K562 (cell line): ENCODE measurements around the gene HES4. TPM values are rescaled to one million over a fixed set of nuclear protein-coding genes. Genes with fewer than 3 reads are reported as not detected.

Source experiments
- ATAC-seq: fragments of 200-7000 bp; cut with Tn5 transposase; 3 replicates; pipeline ENCODE4 v1.9.1; 2020; ENCODE audit warnings: moderate library complexity
- BruUV-seq: library from RNA; stranded (reverse); fragments of 400-500 nt; replicated peaks from 2 replicates; lab custom pipeline; 2021; lab: Mats Ljungman, UMichigan
- CTCF ChIA-PET: fragments of 300-600 bp; formaldehyde crosslinking; extraction: SDS; loops from one replicate; lab custom pipeline; 2021; ENCODE audit warnings: low intra/inter-chr PET ratio; lab: Yijun Ruan, JAX
- POLR2A ChIA-PET: fragments of 300-600, 350-650 bp; sonication (Branson Sonifier 250); formaldehyde crosslinking; extraction: SDS; loops from one replicate; lab custom pipeline; 2021; ENCODE audit warnings: antibody characterized with exemption, inconsistent platforms; lab: Yijun Ruan, JAX
- DNase-seq, 4 experiments: peaks; one replicate each; pipeline versions ENCODE4 v3.0.0 to v3.0.0-alpha.2; 2011 to 2018; ENCODE audit warnings: low spot score in 3 of 4, mixed read lengths in 3 of 4; ENCODE audit errors: extremely low read depth in 1 of 4
- FAIRE-seq: peaks from 2 replicates; lab custom pipeline; 2011; peaks lifted over from hg19 to GRCh38; lab: Jason Lieb, UNC
- H2AFZ ChIP-seq: 2 replicates; pipeline ENCODE4 v1.6.0; 2011; ENCODE audit warnings: low read depth, low read length, control low read depth, inconsistent platforms
- H3K27ac ChIP-seq: fragments of 200-600 bp; 3 replicates; pipeline ENCODE4 v1.8.0; 2011; ENCODE audit warnings: low read depth, mild to moderate bottlenecking, control low read depth, inconsistent platforms, low read length, moderate library complexity, mixed read lengths; ENCODE audit errors: extremely low read depth
- H3K27me3 ChIP-seq, 2 experiments: fragments of 300-600 bp in 1 of 2; 2 replicates in 1 of 2; 3 replicates in 1 of 2; pipeline versions ENCODE4 v1.6.0 to v1.8.0; 2011; ENCODE audit warnings: inconsistent platforms in 2 of 2, low read length in 2 of 2, mild to moderate bottlenecking in 1 of 2, mixed read lengths in 1 of 2, moderate library complexity in 1 of 2; ENCODE audit not compliant: control insufficient read depth in 2 of 2, insufficient read depth in 2 of 2
- H3K36me3 ChIP-seq: fragments of 300-600 bp; 3 replicates; pipeline ENCODE4 v1.8.0; 2011; ENCODE audit warnings: mild to moderate bottlenecking, low read length, inconsistent platforms; ENCODE audit not compliant: control insufficient read depth, insufficient read depth
- H3K4me1 ChIP-seq, 2 experiments: fragments of 200-600 bp in 1 of 2; replicated peaks in 1 of 2; 2 replicates in 1 of 2; 3 replicates in 1 of 2; pipeline versions ENCODE4 v1.5.1 to v1.8.0; 2011; ENCODE audit warnings: inconsistent platforms in 2 of 2, low read length in 2 of 2, mild to moderate bottlenecking in 1 of 2, mixed read lengths in 1 of 2, moderate library complexity in 1 of 2; ENCODE audit not compliant: control insufficient read depth in 2 of 2, insufficient read depth in 2 of 2
- H3K4me2 ChIP-seq: 2 replicates; pipeline ENCODE4 v1.6.1; 2011; ENCODE audit warnings: low read length, control low read depth, inconsistent platforms, mixed read lengths; ENCODE audit not compliant: insufficient read depth
- H3K4me3 ChIP-seq: fragments of 200-600 bp; sonication (generic), shearing (Covaris generic); 2 replicates; pipeline ENCODE4 v1.5.1; 2016; ENCODE audit warnings: control low read depth, inconsistent platforms
- H3K79me2 ChIP-seq: fragments of 200-600 bp; 3 replicates; pipeline ENCODE4 v1.8.0; 2011; ENCODE audit warnings: low read length, inconsistent platforms; ENCODE audit not compliant: control insufficient read depth, insufficient read depth
- H3K9ac ChIP-seq, 2 experiments: 2 replicates each; pipeline versions ENCODE4 v1.6.0 to v1.6.1; 2011; ENCODE audit warnings: low read depth in 2 of 2, low read length in 2 of 2, control low read depth in 1 of 2, inconsistent platforms in 1 of 2, mild to moderate bottlenecking in 1 of 2, mixed read lengths in 1 of 2; ENCODE audit not compliant: insufficient read depth in 1 of 2
- H3K9me1 ChIP-seq: one replicate; pipeline ENCODE4 v1.6.0; 2011; ENCODE audit warnings: inconsistent platforms, mild to moderate bottlenecking, low read length, moderate library complexity; ENCODE audit not compliant: control insufficient read depth, insufficient read depth
- H3K9me3 ChIP-seq: replicated peaks from 2 replicates; pipeline ENCODE4 v1.5.1; 2011; ENCODE audit warnings: low read depth, low read length, inconsistent platforms; ENCODE audit not compliant: control insufficient read depth, insufficient read depth
- H4K20me1 ChIP-seq: replicated peaks from 2 replicates; pipeline ENCODE4 v1.6.1; 2011; ENCODE audit warnings: low read length, inconsistent platforms, mixed read lengths; ENCODE audit not compliant: control insufficient read depth, insufficient read depth
- ARID2 ChIP-seq: fragments of 450-650 bp; IDR thresholded peaks from 2 replicates; pipeline ENCODE4 v1.6.1; 2017; ENCODE audit warnings: antibody characterized with exemption, mild to moderate bottlenecking
- ELF1 ChIP-seq: fragments of 200-800 bp; sonication (Bioruptor generic); IDR thresholded peaks from 2 replicates; pipeline ENCODE4 v1.6.1; 2016; ENCODE audit warnings: missing genetic modification characterization, missing compliant biosample characterization
- ELF2 ChIP-seq: fragments of 250-450 bp; sonication (Bioruptor Pico); IDR thresholded peaks from 2 replicates; pipeline ENCODE4 v1.5.0; 2021; ENCODE audit warnings: mild to moderate bottlenecking
- ETV5 ChIP-seq: sonication (generic); formaldehyde crosslinking; IDR thresholded peaks from 2 replicates; pipeline ENCODE4 v1.4.0; 2020; ENCODE audit warnings: low read depth, mild to moderate bottlenecking, missing genetic modification reagents
- GABPA ChIP-seq: fragments of 200-800 bp; sonication (Bioruptor generic); conservative IDR thresholded peaks from 2 replicates; pipeline ENCODE4 v1.6.1; 2016; ENCODE audit warnings: low read depth, missing genetic modification characterization, missing compliant biosample characterization
- HDAC2 ChIP-seq: fragments of 450-650 bp; IDR thresholded peaks from 2 replicates; pipeline ENCODE4 v1.6.1; 2016; ENCODE audit warnings: mild to moderate bottlenecking
- NFXL1 ChIP-seq: fragments of 450-650 bp; formaldehyde crosslinking; IDR thresholded peaks from 2 replicates; pipeline ENCODE4 v1.4.0; 2021; ENCODE audit warnings: mild to moderate bottlenecking
- TBL1XR1 ChIP-seq, 2 experiments: IDR thresholded peaks; 2 replicates each; pipeline ENCODE4 v1.6.1; 2012; ENCODE audit warnings: improper control_type of control experiment in 2 of 2, low read length in 2 of 2, mild to moderate bottlenecking in 1 of 2
- TEAD2 ChIP-seq: fragments of 450-650 bp; IDR thresholded peaks from 2 replicates; pipeline ENCODE4 v1.6.1; 2016; ENCODE audit warnings: missing genetic modification characterization, control low read depth, missing compliant biosample characterization
- TSC22D4 ChIP-seq: fragments of 450-650 bp; IDR thresholded peaks from 2 replicates; pipeline ENCODE4 v1.6.1; 2016; ENCODE audit warnings: missing genetic modification characterization, missing biosample characterization, control low read depth
- ZNF316 ChIP-seq: fragments of 450-650 bp; IDR thresholded peaks from 2 replicates; pipeline ENCODE4 v1.6.1; 2016
- ZNF778 ChIP-seq: fragments of 450-650 bp; formaldehyde crosslinking; IDR thresholded peaks from 2 replicates; pipeline ENCODE4 v1.4.0; 2020; ENCODE audit warnings: mild to moderate bottlenecking, moderate library complexity
- WGBS: fragments of 100-300 bp; shearing (Covaris generic); methylation state at CpG from one replicate; pipeline ENCODE4 v1.1.6; 2016; ENCODE audit warnings: low coverage, mixed read lengths; ENCODE audit not compliant: insufficient coverage; ENCODE audit errors: missing lambda C conversion rate; 5-methylcytosine and 5-hydroxymethylcytosine counted together
- in situ Hi-C: fragments of 300-500 bp; cut with MboI; formaldehyde crosslinking; loops from 4 replicates; pipeline ENCODE4 v1.15.0; 2018; ENCODE audit warnings: inconsistent platforms, mixed read lengths
- intact Hi-C: fragments of 100-400 bp; cut with micrococcal nuclease; formaldehyde crosslinking; loops from 2 replicates; pipeline ENCODE4 v1.14.2; 2022
- polyA plus RNA-seq, 8 experiments: library from polyadenylated mRNA; depleted of rRNA in 4 of 8; stranded (reverse) in 5 of 8; unstranded in 3 of 8; fragments of >200 nt; fragmentation: Nextera tagmentation in 2 of 8; fragmentation: Illumina TruSeq in 1 of 8; extraction: Ambion mirVana in 2 of 8; extraction: Trizol in 1 of 8; gene quantifications; 2 replicates each; pipeline versions ENCODE4 v1.2.1 to v1.2.3, GENCODE V29; 2011 to 2014; ENCODE audit warnings: inconsistent platforms in 1 of 8, missing spikeins in 1 of 8
- total RNA-seq, 7 experiments: library from RNA; depleted of rRNA in 6 of 7; stranded (reverse); fragments of >200 nt in 6 of 7; fragmentation: Illumina TruSeq in 2 of 7; extraction: Trizol in 2 of 7; gene quantifications; 2 replicates each; pipeline versions ENCODE4 v1.2.1 to v1.2.3, GENCODE V29; 2011 to 2021; ENCODE audit warnings: low replicate concordance in 1 of 7
- TF ChIP-seq, protein P1 (sequence below): sonication (generic); formaldehyde crosslinking; IDR thresholded peaks from 2 replicates; pipeline ENCODE4 v1.8.1; 2023; ENCODE audit warnings: mild to moderate bottlenecking, missing genetic modification reagents
- TF ChIP-seq, protein P2 (sequence below): sonication (generic); formaldehyde crosslinking; IDR thresholded peaks from 2 replicates; pipeline ENCODE4 v1.9.0; 2022; ENCODE audit warnings: mild to moderate bottlenecking, missing genetic modification reagents
- TF ChIP-seq, protein P3 (sequence below): fragments of 250-450 bp; sonication (Bioruptor Pico); IDR thresholded peaks from 2 replicates; pipeline ENCODE4 v1.5.0; 2020; ENCODE audit warnings: mild to moderate bottlenecking, borderline replicate concordance

The HES4 gene
- total and polyA plus RNA-seq, 9 of the 15 experiments (the other 6 are each of a cell fraction or from before 2014, with no cell fraction given) = 0.21 to 43.7 (median 5.3) TPM; not detected in 2

DNA sequence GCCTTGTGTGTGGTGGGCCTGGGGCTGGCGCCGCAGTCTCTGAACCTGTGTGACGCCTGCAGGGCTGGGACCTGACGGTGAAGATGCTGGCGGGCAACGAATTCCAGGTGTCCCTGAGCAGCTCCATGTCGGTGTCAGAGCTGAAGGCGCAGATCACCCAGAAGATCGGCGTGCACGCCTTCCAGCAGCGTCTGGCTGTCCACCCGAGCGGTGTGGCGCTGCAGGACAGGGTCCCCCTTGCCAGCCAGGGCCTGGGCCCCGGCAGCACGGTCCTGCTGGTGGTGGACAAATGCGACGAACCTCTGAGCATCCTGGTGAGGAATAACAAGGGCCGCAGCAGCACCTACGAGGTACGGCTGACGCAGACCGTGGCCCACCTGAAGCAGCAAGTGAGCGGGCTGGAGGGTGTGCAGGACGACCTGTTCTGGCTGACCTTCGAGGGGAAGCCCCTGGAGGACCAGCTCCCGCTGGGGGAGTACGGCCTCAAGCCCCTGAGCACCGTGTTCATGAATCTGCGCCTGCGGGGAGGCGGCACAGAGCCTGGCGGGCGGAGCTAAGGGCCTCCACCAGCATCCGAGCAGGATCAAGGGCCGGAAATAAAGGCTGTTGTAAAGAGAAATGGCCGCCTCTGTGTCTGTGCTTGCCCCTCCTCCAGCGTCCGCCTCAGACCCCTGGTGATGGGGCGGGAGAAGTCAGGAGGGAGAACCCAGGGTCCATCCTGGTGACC is 14.2 kb upstream of the HES4 start (continued):
- no peak for TF ChIP-seq GABPA (tag)
- TF ChIP-seq TBL1XR1 (IDR thresholded peaks at IDR 0.05; ENCODE audit: low read length in 2 of 2) = no peak
- TF ChIP-seq NFXL1 = no peak
- TF ChIP-seq, protein P1, sequence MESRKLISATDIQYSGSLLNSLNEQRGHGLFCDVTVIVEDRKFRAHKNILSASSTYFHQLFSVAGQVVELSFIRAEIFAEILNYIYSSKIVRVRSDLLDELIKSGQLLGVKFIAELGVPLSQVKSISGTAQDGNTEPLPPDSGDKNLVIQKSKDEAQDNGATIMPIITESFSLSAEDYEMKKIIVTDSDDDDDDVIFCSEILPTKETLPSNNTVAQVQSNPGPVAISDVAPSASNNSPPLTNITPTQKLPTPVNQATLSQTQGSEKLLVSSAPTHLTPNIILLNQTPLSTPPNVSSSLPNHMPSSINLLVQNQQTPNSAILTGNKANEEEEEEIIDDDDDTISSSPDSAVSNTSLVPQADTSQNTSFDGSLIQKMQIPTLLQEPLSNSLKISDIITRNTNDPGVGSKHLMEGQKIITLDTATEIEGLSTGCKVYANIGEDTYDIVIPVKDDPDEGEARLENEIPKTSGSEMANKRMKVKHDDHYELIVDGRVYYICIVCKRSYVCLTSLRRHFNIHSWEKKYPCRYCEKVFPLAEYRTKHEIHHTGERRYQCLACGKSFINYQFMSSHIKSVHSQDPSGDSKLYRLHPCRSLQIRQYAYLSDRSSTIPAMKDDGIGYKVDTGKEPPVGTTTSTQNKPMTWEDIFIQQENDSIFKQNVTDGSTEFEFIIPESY (CRISPR knock-in tag) = 0 out of 2 replicates have a peak, but pooled peaks have one; percentile 26

DNA sequence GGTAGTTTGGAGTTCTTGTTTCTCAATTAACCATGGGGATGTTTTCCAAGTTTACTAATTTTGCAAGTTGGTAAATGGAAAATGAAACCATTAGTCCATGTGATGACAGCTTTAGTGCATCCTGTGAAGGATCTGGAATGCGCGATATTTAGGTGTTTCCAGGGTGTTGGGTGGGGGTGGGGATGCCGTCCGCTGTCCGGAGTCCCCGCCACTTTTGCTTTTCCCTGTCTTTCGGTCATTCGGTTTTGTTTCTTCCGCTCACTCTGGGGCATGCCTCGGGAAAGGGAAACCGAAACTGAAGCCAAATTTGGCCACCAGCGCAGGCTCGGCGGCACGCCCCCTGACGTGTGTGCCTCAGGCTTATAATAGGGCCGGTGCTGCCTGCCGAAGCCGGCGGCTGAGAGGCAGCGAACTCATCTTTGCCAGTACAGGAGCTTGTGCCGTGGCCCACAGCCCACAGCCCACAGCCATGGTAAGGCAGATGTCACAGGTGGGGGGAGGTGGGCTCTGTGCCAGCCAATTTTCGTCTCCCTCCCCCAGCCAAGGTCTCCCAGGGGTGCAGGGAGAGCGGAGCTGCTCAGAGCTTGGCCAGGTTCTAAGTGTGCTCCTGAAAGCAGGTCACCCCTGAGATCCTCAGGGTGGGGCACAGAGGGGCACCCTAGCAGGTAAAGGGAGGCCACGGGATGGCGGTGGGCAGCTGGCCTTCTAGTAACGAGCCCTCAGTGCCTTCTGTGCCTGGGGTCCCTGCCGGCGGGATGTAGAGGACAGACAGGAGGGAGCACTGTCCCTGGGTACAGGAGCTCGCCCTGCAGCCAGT is 13.4 kb upstream of the HES4 start, which contains the start of gene ISG15:
TSS of gene ISG15 (plus strand) at position 393 of the 817 bp plus-strand sequence. CDS start at position 470, 77 bp downstream.
- H3K4me2 ChIP-seq = peak within 1 kb of the TSS; percentile 96
- no peaks in the 10 kb centered on the region for H3K79me2 ChIP-seq
- H3K27ac ChIP-seq = peak within 1 kb of the TSS; percentile 83
- intact Hi-C loops = no loop called here
- H3K4me3 ChIP-seq = peak within 1 kb of the TSS; percentile 50
- H3K36me3 ChIP-seq = no peaks in the 10 kb centered on the region
- TSS peak; percentile 91 for BruUV-seq
- peaks cover 12 to 30% of the 10 kb centered on the region in 2 experiments for H3K4me1 ChIP-seq
- CTCF ChIA-PET = no interaction called here
- peak within 1 kb of the TSS; percentile 96 for H2AFZ ChIP-seq
- DNase-seq = peak; percentile 58 to 91 (median 68)
- peak; percentile 94 for ATAC-seq
- H4K20me1 ChIP-seq = no peaks in the 10 kb centered on the region
- peak within 1 kb of the TSS; percentile 70 to 95 for H3K9ac ChIP-seq
- POLR2A ChIA-PET = interaction anchor here (1.0 to 2.3 kb wide), 6 partner anchors 9 to 49 kb away, joined by 4 to 16 read pairs (median 5); no protein-coding TSS in a partner anchor
- WGBS = 2% methylated on average over 24 of the region's 30 CpGs
- H3K9me3 ChIP-seq = no peaks in the 10 kb centered on the region
- no peaks in the 10 kb centered on the region for H3K27me3 ChIP-seq
- in situ Hi-C loops = no loop called here
- FAIRE-seq = peak; percentile 96
- no peaks in the 10 kb centered on the region for H3K9me1 ChIP-seq
- TF ChIP-seq ETV5 (CRISPR knock-in tag) (no peak), ZNF316 (no peak), ZNF778 (CRISPR knock-in tag) (no peak), TEAD2 (peak; percentile 67; the same call in 1 of the 2 replicates), ELF1 (tag) (peak; percentile 63), TSC22D4 (tag) (no peak), ARID2 (no peak), ELF2 (CRISPR knock-in tag) (no peak), HDAC2 (peak; percentile 85)
- TF ChIP-seq, protein P2, sequence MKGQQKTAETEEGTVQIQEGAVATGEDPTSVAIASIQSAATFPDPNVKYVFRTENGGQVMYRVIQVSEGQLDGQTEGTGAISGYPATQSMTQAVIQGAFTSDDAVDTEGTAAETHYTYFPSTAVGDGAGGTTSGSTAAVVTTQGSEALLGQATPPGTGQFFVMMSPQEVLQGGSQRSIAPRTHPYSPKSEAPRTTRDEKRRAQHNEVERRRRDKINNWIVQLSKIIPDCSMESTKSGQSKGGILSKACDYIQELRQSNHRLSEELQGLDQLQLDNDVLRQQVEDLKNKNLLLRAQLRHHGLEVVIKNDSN (CRISPR knock-in tag) = peak; percentile 60
- TF ChIP-seq, protein P3, sequence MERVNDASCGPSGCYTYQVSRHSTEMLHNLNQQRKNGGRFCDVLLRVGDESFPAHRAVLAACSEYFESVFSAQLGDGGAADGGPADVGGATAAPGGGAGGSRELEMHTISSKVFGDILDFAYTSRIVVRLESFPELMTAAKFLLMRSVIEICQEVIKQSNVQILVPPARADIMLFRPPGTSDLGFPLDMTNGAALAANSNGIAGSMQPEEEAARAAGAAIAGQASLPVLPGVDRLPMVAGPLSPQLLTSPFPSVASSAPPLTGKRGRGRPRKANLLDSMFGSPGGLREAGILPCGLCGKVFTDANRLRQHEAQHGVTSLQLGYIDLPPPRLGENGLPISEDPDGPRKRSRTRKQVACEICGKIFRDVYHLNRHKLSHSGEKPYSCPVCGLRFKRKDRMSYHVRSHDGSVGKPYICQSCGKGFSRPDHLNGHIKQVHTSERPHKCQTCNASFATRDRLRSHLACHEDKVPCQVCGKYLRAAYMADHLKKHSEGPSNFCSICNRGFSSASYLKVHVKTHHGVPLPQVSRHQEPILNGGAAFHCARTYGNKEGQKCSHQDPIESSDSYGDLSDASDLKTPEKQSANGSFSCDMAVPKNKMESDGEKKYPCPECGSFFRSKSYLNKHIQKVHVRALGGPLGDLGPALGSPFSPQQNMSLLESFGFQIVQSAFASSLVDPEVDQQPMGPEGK (CRISPR knock-in tag) = no peak
